Gastrocnemius medialis (tissue), 4 donors: ENCODE measurements around the gene THSD7A.

ENCODE experiments used
- POLR2A ChIP-seq, 2 donors: fragments of 450-650 bp; IDR thresholded peaks; one replicate each; pipeline ENCODE4 v1.6.1; 2017; ENCODE audit warnings: antibody characterized with exemption in 2 of 2, mild to moderate bottlenecking in 2 of 2, moderate library complexity in 2 of 2
- TF ChIP-seq, protein P1 (sequence below), 5 experiments: fragments of 450-650 bp in 3 of 5; fragments of 200-600 bp in 2 of 5; sonication (generic) in 2 of 5; IDR thresholded peaks in 4 of 5; conservative IDR thresholded peaks in 1 of 5; 1 replicate in 4 of 5; 2 replicates in 1 of 5; pipeline ENCODE4 v1.5.1; 2016 to 2019; ENCODE audit warnings: antibody characterized with exemption in 5 of 5, mild to moderate bottlenecking in 3 of 5, moderate library complexity in 3 of 5

- TF ChIP-seq, protein P1, sequence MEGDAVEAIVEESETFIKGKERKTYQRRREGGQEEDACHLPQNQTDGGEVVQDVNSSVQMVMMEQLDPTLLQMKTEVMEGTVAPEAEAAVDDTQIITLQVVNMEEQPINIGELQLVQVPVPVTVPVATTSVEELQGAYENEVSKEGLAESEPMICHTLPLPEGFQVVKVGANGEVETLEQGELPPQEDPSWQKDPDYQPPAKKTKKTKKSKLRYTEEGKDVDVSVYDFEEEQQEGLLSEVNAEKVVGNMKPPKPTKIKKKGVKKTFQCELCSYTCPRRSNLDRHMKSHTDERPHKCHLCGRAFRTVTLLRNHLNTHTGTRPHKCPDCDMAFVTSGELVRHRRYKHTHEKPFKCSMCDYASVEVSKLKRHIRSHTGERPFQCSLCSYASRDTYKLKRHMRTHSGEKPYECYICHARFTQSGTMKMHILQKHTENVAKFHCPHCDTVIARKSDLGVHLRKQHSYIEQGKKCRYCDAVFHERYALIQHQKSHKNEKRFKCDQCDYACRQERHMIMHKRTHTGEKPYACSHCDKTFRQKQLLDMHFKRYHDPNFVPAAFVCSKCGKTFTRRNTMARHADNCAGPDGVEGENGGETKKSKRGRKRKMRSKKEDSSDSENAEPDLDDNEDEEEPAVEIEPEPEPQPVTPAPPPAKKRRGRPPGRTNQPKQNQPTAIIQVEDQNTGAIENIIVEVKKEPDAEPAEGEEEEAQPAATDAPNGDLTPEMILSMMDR (IDR thresholded peaks at IDR 0.05 in 4 of 5, conservative IDR thresholded peaks at IDR 0.05 in 1 of 5), result no peak
- TF ChIP-seq POLR2A (IDR thresholded peaks at IDR 0.05), result no peak
Observed at GRCh38 chr7:11615174-11615573, 216.8 kb downstream of the THSD7A start.
